VCaP (cell line): ENCODE results near the gene MRPL16.

Experiments
- H3K27ac ChIP-seq: fragments of 450-650 bp; 2 replicates; pipeline ENCODE4 v1.5.1; 2017
- CTCF ChIP-seq: fragments of 450-650 bp; conservative IDR thresholded peaks from 2 replicates; pipeline ENCODE4 v1.5.1; 2017; ENCODE audit warnings: mild to moderate bottlenecking, moderate library complexity

MRPL16 gene

GRCh38 chr11:59770319-59770718, 40.3 kb downstream of the MRPL16 start:
- TF ChIP-seq CTCF = no peak
- no peak overlapping the region for H3K27ac ChIP-seq

GRCh38 chr11:59769828-59770227, 40.8 kb downstream of the MRPL16 start:
- H3K27ac ChIP-seq = no peak overlapping the region
- TF ChIP-seq CTCF = no peak

GRCh38 chr11:59769111-59769510, 41.5 kb downstream of the MRPL16 start:
- H3K27ac ChIP-seq = no peak overlapping the region
- no peak for TF ChIP-seq CTCF

GRCh38 chr11:59767225-59767611, 43.4 kb downstream of the MRPL16 start:
- TF ChIP-seq CTCF = no peak
- no peak overlapping the region for H3K27ac ChIP-seq

- no peak overlapping the region for H3K27ac ChIP-seq
- TF ChIP-seq CTCF = no peak
Observed at GRCh38 chr11:59766542-59767224, 43.9 kb downstream of the MRPL16 start.

- no peak overlapping the region for H3K27ac ChIP-seq
- no peak for TF ChIP-seq CTCF
Observed at GRCh38 chr11:59765068-59765735, 45.4 kb downstream of the MRPL16 start.

GRCh38 chr11:59761993-59762392, 48.6 kb downstream of the MRPL16 start:
- H3K27ac ChIP-seq = no peak overlapping the region
- TF ChIP-seq CTCF = no peak
